GM21423 (cell line): Measurements from ENCODE around the gene ZSCAN4.

ENCODE experiments used
- ATAC-seq: cut with Tn5 transposase; IDR thresholded peaks from one replicate; pipeline ENCODE4 v1.9.1; 2021; ENCODE audit warnings: mild to moderate bottlenecking, moderate library complexity; ENCODE audit not compliant: unreplicated experiment

Gene ZSCAN4

GRCh38 chr19:57675881-57676280, 7.1 kb downstream of the ZSCAN4 start:
- no peak for ATAC-seq

- no peak for ATAC-seq
Observed at GRCh38 chr19:57682226-57682766, 13.6 kb downstream of the ZSCAN4 start.

DNA sequence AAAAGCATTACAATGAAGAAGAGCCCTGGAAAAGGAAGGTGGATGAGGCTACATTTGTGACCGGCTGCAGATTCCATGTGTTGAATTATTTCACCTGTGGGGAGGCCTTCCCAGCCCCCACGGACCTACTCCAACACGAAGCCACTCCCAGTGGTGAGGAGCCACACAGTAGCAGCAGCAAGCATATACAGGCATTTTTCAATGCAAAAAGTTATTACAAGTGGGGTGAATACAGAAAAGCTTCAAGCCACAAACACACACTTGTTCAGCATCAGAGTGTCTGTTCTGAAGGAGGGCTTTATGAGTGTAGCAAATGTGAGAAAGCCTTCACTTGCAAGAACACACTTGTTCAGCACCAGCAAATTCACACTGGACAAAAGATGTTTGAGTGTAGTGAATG, 18.0 kb downstream of the ZSCAN4 start:
- no peak for ATAC-seq

DNA sequence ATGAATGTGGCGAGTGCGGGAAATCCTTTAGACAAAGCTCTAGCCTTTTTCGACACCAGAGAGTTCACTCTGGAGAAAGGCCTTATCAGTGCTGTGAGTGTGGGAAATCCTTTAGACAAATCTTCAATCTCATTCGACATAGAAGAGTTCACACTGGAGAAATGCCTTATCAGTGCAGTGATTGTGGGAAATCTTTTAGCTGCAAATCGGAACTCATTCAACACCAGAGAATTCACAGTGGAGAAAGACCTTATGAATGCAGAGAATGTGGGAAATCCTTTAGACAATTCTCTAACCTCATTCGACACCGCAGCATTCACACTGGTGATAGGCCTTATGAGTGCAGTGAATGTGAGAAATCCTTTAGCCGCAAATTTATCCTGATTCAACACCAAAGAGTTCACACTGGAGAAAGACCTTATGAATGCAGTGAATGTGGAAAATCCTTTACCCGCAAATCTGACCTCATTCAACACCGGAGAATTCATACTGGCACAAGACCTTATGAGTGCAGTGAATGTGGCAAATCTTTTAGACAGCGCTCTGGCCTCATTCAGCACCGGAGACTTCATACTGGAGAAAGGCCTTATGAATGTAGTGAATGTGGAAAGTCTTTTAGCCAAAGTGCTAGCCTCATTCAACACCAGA, 18.8 kb downstream of the ZSCAN4 start:
- ATAC-seq: no peak

- no peak for ATAC-seq
Observed at GRCh38 chr19:57688011-57688763, 19.5 kb downstream of the ZSCAN4 start.

- ATAC-seq: no peak
Observed at GRCh38 chr19:57689750-57690149, 21.0 kb downstream of the ZSCAN4 start.

GRCh38 chr19:57701625-57702024, 32.9 kb downstream of the ZSCAN4 start:
- no peak for ATAC-seq

DNA sequence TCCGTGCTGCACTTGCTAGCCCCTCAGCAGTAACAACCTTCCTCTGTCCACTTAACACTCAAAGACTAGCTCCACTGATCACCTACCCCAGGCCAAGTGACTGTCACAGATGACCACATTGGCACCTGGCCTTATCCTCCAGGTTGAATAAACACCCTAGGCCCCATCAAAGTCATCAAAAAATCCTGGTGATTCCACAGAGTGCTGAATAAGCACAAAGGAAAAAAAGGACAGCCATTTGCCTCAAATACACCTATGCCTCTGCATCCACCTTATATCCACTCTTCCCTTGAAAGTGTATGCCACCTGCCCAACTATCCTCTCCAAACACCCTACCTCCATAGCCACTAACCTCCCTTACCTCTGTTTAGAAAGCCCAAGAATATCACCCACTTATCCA, 37.6 kb downstream of the ZSCAN4 start:
- ATAC-seq: no peak

GRCh38 chr19:57708641-57709361, 40.1 kb downstream of the ZSCAN4 start, which contains the start of gene ZNF154:
Gene ZNF154 (minus strand): TSS chr19:57709204. CDS start chr19:57708971, 233 bp downstream.
- ATAC-seq: peak; percentile 43

DNA sequence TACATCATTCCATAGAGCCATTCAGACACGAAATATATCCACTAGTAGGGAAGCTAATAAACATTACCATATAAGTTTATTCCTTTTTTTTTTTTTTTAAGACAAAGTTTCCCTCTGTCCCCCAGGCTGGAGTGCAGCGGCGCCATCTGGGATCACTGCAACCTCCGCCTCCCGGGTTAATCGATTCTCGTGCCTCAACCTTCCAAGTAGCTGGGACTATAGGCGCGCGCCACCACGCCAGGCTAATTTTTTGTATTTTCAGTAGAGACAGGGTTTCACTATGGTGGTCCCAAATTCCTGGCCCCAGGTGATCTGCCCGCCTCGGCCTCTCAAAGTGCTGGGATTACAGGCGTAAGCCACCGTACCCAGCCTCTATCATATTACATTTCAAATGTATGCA, 40.9 kb downstream of the ZSCAN4 start:
- no peak for ATAC-seq

DNA sequence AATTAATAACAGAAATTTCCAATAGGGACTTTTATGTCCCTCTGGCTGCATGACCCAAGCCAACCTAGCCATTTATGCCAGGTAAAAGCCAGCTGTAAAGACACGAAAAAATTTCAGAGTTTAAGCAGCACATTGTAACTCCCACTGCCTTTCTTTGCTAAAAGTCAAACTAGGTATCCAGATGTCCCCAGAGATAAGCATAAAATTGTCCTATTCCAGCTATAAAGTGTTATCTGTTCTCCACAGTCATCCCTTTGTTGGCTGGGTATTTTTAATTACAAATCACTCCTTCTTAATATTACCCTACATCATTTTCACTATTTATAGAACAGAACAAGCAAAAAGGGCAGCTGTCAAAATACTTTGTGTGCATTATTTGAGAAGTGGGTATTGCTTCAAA, 43.5 kb downstream of the ZSCAN4 start:
- ATAC-seq: no peak

- ATAC-seq: no peak
Observed at GRCh38 chr19:57719424-57719823, 50.7 kb downstream of the ZSCAN4 start.

DNA sequence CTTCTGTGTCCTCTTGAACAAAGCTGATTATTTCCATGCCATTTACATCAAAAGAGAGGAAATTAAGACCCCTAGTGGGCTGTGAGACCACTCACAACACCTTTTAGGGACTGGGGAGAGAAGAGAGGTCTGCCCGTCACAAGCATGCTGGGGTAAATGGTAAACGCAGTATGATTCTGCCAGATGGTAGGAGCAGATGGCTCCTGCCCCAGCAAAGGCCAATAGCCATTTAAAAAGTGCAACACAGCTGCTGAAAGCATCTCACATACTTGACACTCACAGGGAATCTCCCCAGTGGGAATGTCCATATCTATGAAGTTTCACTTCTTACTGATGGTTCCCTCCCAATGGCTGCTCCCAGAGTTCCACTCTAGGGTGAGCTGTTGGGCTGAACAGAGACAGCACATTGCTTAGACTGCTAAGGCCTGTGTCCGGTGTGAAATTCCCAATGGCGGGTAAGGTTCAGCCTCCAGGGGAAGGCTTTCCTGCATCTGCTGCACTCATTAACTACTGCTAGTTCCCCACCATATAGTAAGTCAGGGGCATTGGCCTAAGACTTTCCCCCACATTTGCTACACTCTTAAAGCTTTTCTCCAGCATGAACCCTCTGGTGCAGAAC, 51.3 kb downstream of the ZSCAN4 start:
- no peak for ATAC-seq

DNA sequence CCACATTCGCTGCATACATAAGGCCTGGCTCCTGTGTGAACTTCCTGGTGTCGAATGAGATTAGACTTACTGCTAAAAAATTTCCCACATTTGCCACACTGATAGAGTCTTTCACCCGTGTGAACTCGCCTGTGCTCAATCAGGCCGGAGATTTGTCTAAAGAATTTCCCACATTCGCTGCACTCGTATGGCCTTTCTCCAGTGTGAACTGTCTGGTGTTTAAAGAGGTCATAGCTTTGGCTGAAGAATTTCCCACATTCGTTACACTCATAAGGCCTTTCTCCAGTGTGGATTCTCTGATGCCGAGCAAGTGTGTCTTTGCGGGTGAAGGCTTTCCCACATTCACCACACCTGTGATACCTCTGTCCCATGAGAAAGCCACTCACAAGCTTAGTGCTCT, 52.1 kb downstream of the ZSCAN4 start:
- no peak for ATAC-seq
